CD4-positive, alpha-beta T cell treated with Interleukin-15 for 1 hour (primary cell): ENCODE data around the gene OR11A1.
"Not testable (repeated sequence)": the region's sequence is repeated elsewhere in the genome, so short reads cannot be mapped to it uniquely, and the experiment has no call there.

ENCODE experiments used
- DNase-seq: peaks from one replicate; pipeline ENCODE4 v3.0.0-alpha.2; 2020

OR11A1 gene

DNA sequence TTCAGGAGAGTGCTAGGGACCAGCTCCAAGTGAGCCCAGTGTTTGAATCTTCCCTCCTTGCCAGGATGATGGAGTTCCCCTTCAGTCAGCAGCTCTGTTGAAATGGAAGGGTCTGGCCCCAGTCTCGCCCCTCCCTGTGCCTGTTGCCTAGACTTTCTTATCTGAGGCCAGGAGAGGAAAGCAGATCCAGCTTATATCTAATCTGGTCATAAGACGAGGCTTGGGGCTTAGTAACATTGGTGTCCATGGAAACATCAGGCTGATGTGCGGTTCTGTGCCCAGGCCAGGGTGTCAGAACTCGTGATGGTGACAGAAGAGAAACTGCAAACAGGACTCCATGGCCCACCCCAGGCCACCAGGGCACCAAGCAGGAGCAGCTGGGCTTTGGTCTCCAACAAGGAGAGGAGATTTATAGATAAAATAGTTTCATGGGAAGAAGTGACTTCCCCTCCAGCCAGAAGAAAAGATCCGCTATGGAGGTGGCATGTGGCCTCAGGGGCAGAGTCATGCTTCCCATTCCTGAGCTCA, 21.1 kb upstream of the OR11A1 start:
- no peak for DNase-seq

DNA sequence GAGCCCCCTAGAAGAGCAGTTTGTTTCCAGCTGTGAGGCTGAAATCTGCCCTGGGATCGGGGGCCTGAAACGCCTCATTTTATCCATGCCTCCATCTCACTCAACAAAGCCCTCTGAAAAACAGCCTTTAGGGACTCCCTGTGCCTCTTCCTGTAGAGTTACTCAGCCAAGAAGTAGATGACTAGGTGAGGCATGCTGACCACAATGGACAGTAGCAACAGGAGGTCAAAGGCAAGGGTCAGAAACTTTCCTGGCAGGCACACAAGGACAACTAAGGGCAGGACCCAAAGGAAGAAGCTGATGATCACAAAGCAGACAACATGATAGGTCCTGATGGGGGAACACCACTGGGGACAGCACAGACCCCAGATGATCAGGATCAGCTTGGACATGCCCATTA, 18.1 kb upstream of the OR11A1 start:
- no peak for DNase-seq

DNA sequence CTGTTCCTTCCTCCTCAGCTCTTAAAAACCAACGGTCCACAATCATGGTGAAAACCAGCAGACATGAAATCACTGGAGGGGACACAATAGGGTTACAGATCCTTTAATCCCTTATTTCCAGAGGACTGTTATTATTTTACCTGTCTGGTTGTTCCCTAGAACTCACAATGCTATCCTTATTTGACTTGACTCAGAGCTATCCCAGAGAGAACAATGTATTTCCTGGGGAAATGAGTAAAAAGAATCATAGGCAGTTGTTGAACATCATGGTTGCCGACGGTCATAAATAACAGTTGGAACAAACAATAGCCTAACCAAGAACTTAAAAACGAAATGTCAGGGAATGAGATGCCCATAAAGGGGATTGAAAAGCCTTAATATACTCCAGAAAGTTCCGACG, 9.4 kb upstream of the OR11A1 start:
- no peak for DNase-seq

DNA sequence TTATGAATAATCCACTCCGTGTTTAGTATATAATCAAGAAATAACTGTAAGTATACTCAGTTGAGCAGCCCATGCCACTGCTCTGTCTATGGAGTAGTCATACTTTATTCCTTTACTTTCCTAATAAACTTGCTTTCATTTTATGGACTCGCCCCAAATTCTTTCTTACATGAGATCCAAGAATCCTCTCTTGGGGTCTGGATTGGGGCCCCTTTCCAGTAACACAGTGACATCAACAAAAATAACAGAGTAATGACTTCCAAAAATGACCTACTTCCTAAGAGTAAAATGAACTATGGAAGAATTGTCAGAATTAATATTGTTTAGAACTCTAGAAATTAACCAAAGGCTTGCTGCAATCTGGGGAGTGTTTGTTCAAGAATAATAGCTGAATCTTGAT, 8.9 kb upstream of the OR11A1 start:
- no peak for DNase-seq

DNA sequence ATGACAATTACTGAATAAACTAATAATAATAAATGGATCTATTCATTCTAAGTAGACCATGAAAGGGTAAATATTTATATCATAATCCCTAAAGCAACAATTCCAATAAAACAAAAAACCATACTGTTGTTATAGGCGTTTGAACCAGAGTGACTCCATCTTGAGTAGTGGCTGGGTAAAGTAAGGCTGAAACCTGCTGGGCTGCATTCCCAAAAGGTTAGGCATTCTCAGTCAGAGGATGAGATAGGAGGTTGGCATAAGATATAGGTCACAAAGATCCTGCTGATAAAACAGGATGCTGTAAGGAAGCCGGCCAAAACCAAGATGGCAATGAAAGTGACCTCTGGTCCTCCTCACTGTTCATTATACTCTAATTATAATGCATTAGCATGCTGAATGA, 8.4 kb upstream of the OR11A1 start:
- DNase-seq: no peak

DNA sequence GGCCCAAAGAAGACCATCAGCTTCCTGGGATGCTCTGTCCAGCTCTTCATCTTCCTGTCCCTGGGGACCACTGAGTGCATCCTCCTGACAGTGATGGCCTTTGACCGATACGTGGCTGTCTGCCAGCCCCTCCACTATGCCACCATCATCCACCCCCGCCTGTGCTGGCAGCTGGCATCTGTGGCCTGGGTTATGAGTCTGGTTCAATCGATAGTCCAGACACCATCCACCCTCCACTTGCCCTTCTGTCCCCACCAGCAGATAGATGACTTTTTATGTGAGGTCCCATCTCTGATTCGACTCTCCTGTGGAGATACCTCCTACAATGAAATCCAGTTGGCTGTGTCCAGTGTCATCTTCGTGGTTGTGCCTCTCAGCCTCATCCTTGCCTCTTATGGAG, 5.2 kb upstream of the OR11A1 start:
- no peak for DNase-seq

DNA sequence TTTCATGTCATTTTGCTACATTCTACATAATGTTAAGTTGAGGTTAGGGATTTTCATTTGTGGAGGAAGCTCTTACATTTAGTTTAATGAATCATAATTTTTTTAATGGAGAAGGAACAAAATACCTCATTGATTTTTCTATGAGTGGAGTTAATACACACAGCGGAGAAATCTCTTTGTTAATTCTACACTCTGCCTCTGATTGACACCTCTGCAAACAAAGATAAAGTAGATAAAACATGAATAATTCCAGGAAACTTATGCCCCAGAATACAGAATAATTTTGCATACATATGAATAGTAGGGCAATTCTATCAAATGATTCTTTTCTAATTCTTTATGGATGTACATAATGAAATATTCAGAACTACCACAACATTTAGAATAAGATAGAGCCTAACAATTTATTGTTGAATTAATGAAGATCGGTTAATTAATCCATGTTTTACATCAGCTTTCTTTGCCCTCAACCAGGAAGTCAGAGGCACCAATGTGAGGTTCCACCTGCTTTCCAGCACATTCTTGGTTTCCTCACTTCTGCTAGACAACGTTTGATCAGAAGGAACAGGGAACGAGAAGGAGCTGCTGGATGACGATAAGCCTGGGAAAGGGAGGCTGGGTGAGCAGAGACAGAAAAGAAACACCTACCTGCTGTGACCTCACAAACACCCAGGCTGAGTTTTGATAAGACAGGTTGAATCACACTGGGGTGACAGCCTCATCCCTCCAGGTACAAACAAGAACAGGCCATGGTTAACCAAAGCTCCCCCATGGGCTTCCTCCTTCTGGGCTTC, 4.3 kb upstream of the OR11A1 start:
- DNase-seq: no peak

DNA sequence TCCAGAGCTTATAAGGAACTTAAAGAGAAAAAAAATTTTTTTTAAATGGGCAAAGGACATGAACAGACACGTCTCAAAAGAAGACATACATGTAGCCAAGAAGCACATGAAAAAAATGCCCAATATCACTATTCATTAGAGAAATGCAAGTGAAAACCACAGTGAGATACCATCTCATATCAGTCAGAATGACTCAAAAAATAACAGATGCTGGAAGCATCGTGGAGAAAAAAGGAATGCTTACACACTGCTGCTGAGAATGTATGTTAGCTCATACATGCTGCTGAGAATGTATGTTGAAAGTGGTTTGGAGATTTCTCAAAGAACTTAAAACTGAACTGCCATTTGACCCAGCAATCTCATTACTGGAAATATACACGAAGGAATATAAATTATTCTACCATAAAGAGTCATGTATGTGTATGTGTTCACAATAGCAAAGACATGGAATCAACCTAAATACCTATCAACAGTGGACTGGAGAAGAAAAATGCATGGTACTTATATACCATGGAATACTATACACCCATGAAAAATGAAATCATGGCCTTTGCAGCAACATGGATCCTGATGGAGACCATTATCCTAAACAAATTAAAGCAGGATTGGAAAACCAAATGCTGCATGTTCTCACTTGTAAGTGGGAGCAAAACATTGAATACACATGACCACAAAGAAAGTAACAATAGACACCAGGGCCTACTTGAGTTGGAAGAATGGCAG, 5.2 kb downstream of the OR11A1 start:
- DNase-seq: no peak

DNA sequence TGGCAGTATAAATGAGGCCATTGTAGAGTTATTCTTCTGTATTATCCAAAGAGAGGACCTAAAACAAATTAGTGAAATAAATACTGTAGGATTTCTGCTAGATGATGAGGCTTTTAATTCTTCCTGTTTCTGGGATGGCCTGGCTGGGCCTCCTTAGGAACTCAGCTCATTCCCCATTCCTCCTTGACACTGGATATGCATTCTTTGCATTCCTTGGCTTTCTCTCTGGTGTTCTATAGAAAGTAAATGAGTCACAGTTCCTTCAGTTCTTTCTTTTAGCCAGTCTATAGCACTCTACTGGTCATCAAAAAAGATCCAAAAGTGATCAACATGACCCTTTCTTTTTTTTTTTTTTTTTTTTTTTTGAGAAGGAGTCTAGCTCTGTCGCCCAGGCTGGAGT, 9.2 kb downstream of the OR11A1 start:
- no peak for DNase-seq

DNA sequence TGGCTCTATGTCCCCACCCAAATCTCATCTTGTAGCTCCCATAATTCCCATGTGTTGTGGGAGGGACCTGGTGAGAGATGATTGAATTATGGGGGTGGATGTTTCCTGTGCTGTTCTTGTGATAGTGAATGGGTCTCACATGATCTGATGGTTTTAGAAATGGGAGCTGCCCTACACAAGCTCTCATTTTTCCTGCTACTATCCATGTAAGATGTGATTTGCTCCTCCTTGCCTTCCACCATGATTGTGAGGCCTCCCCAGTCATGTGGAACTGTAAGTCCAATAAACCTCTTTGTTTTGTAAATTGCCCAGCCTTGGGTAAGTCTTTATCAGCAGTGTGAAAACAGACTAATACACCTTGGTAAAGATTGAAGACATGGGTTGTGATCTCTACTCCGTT, 12.8 kb downstream of the OR11A1 start:
- DNase-seq: not testable (repeated sequence)

DNA sequence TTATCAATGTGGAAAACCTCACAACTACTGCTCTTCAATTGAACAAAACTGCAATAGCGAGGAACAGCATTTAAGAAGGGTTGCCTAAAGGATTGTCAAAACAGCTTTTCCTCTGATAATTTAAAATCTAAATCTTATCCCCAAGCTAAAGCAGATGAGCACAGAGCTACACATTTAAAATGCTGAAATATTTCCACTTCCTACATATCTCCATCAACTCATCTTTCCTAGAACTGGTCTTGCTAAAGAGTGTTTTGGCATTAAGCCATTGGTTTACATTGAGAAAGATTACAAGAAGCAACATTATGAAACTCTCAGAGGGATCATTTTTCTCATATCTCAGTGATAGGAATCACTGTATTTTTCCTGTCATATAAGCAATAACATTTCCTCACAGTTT, 14.2 kb downstream of the OR11A1 start:
- DNase-seq: no peak

DNA sequence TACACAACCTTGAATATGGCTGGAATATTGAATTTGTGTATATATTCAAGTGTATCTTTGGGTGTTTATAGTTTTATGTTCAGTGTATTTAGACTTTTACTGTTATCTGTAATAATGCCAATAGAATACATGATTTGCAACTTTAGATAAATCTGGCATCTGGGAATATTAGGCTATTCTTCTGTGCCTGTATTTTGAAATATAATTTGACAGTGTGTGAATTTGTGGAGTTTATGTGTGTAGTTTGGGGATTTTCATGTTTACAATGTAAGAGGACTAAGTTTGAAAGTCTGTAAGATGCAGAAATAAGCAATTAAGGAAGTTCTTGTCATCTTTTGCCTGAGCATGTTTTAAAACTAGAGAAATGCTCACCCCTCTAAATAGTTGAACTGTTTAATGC, 17.9 kb downstream of the OR11A1 start, which contains the start of gene OR10C1:
OR10C1 (plus strand) TSS at position 301 of the 400 bp plus-strand sequence. CDS start 710 bp downstream, outside the sequence.
- DNase-seq: no peak

DNA sequence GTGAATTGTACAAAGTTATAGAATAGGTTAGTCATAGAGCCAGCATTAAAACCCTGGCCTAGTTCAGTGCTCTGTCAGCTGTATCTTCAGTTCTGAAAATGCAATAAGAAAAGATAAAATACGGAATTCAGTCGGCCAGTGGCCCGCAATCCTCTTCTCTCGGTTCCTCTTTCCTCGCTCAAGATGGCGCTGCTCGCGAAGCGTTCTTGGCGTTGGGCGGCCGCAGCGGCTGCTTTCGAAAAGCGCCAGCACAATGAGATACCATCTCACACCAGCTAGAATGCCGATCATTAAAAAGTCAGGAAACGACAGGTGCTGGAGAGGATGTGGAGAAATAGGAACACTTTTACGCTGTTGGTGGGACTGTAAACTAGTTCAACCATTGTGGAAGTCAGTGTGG, 20.1 kb downstream of the OR11A1 start:
- not testable (repeated sequence) for DNase-seq

DNA sequence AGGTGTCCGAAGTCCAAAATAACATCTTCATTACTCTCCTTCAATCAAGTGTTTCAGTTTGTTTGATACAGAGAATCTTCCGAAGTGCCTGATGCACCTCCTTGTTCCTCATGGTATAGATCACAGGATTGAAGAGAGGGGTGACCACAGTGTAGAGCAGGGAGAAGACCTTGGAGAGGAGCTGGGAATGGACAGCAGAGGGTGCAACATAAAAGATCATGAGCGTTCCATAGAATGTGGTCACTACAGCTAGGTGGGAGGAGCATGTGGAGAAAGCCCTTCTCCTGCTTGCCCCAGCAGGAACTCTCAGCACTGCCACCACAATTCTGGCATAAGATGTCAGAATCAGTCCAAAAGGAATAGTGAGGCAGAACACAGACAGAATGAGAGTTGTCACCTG, 30.2 kb downstream of the OR11A1 start:
- DNase-seq: no peak

DNA sequence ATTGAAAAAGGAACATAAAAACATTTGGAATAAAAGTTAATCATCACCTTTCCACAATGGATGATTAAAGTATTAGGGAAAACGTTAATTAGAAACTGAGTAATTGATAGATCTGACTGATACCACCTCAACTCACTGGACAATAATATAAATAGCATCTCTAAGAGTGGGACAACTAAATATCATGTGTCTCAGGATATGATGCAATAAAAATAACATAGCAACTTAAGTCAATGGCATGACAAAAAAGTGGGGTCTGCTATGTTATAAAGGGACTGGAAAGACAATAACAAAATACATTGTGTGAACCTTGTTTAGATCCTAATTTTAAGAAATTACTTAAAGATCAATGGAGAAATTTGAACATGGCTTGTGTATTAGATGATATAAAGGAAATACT, 31.8 kb downstream of the OR11A1 start:
- DNase-seq: no peak

DNA sequence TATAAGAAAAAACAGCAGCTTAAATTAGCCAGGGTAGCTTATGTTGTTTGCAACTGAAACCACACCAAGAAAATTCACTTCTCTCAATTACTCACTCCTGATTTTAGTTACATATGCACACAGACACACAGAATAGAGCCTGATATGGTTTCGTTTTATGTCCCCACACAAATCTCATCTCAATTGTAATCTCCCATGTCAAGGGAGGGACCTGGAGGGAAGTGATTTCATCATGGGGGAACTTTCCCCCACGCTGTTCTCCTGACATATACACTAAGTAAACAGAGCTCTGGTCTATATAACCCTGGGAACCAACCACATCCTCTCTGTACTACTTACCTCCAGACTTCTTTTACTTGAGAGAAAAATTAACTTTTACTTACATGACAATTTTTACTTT, 32.3 kb downstream of the OR11A1 start:
- DNase-seq: no peak

DNA sequence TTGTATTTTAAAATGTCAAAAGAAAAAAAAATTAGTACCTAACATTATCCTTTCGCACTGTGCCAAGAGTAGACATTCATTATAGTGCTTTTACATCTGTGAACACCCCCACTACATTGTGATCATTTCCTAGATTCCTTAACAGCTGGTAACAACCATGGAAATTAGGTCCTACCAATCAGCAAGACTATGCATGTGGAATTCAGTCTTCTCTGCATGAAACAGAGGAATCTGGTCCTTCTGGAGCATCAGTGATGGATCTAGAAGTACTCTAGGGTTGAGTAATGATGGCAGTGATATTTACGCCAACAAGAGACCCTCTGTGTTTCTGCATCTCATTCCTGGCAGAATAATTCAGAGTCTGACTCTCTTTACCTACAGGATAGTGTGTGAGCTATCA, 32.7 kb downstream of the OR11A1 start:
- no peak for DNase-seq

DNA sequence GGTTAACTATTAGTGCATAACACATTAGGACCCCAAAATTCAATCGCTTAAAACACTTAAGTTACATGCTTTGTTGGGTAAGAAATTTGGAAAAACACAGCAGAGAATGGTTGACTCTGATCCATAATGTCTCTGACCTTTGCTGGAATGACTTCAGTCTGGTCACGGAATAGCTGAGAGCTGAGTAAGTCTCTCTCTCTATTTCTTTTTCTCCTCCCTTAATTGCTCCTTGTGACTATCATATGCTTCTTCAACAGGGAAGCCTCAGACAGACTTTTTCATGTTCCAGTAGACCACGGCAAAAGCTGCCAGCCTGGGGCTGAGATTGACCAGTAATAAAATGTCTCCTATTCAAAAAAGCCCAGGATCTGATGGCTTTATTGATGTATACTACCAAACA, 37.4 kb downstream of the OR11A1 start:
- DNase-seq: no peak

DNA sequence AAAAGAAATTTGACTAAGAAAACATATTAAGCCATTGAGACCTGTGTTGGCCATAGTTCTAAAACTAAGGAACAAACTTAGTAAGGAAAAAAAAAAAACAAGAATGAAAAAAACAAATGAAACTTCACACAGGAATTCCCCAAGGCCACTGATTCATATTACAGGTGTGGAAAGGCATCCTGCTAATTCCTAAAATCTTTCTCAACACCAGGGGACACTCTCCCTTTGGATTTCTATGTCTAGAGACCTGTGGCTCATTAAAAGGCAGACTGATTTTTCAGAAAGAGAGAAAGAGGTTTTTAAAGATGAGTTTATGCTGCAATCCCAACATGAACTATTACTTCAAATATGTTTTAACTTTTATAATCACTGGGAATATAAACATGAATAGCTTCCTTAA, 42.3 kb downstream of the OR11A1 start, which contains the start of gene OR12D1:
OR12D1 (plus strand) TSS at position 341 of the 400 bp plus-strand sequence.
- no peak for DNase-seq

DNA sequence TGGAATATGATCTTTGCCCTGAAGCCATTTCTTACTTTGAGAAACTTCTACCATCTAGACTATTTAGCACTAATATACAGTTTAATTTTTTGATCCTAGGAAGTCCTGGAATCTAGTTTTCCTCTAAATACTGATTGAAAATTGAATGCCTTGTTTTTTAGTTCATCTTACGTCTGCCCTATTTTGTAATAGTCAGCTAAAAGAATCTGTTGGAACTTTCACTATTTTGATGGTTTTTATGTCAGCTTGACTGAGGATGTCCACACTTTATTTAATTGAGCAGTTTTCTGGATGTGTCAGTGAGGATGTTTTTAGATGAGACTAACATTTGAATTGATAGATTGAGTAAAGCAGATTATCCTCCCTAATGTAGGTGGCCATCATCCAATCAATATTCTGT, 53.1 kb downstream of the OR11A1 start:
- DNase-seq: no peak

DNA sequence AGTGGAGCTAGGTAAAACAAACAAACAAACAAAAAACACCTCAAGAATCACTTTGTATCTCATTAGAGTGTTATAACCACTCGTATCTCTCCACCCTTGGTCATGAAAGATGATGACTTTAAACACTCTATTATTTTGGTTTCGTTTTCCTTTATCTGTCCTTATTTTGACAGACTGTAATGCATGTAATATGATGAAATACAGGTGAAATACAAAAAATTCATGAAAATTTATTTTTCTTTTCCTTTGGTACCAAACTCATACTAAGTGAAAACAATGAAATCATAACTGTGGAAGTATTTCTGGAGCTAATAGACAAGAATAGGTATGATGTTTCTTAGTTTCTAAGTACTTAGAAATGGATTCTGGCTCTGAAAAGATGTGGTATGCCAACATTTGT, 57.3 kb downstream of the OR11A1 start:
- no peak for DNase-seq

DNA sequence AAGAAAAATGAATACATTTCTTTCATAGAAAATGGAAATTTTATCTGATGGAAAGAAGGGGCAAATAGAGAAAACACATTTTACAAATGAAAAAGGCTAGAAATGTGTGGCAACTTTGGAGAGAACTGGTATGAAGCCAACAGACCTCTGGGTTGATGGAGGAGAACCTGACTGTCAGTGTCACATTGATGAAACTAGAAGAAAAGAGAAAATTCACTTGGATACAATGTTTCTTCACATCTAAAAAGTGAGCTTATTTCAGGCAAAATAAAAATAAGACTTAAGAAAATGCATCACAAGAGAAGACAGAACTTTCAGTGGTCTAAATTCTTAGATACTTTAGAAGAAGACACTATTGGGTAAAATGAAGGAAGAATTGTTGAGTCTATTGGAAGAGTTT, 61.5 kb downstream of the OR11A1 start, which contains the start of gene OR12D2:
OR12D2 (plus strand) TSS at position 301 of the 400 bp plus-strand sequence. CDS start 1,069 bp downstream, outside the sequence.
- DNase-seq: no peak

DNA sequence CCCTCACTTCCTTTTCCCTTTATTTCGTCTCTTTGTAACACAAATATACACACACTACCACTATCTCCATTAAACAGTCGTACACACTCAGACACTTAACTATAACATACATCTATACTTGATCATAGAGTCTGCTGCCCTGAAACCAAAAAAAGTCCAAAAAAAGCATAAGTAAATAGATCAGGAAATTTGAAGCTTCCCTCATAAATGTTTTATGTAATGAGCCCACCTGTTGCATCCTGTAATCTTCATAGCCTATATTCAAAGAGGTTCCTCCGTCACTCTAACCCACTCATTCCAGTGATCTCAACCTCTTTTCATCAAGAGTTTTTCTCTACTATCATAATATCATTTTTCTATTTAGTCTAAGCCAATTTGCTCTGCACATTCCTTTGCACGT, 68.3 kb downstream of the OR11A1 start:
- DNase-seq: no peak

DNA sequence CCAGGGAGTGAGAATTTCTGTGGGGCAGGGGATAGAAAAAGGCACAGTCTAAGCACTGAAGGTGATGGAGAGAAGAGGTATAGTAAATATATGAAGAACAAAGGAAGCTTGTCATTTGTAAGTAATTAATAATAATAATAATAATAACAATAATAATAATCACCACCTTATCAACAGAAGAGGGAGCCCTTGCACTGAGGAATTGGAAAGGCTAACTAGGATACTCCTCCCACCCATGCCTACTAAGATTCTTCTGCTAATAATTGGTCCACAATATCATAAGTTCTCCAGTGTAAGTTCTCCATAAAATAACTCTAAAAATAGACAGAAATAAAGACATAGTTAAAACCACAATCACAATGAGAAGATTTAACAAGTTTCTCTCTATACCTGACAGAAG, 80.9 kb downstream of the OR11A1 start:
- no peak for DNase-seq
